Measurements from ENCODE around the gene S1PR4. TPM values are rescaled to one million over a fixed set of nuclear protein-coding genes. Genes with fewer than 3 reads are reported as not detected.

Gene S1PR4
- total and polyA plus RNA-seq, 9 of the 15 experiments (the other 6 are each of a cell fraction or from before 2014, with no cell fraction given): 0.27 TPM; not detected in 8

GRCh38 chr19:3184847-3185460, 6.4 kb downstream of the S1PR4 start:
- H4K20me1 ChIP-seq (replicated peaks; ENCODE audit: control insufficient read depth, insufficient read depth, low read length): peaks cover 21% of the 10 kb centered on the region; the same call in 1 of the 2 replicates
- peak overlapping the region; percentile 96 for H3K27ac ChIP-seq (ENCODE audit: extremely low read depth, low read depth, low read length)
- H3K36me3 ChIP-seq (ENCODE audit: control insufficient read depth, insufficient read depth, low read length): peaks cover 31% of the 10 kb centered on the region; the same call in 2 of the 3 replicates
- in situ Hi-C loops (cut with MboI): no loop called here
- peak overlapping the region; percentile 99 for H3K4me3 ChIP-seq
- H3K4me2 ChIP-seq (ENCODE audit: insufficient read depth, low read length): peak overlapping the region; percentile 96
- BruUV-seq (replicated peaks): no TSS peak
- DNase-seq (ENCODE audit: extremely low read depth in 1 of 4, low spot score in 3 of 4): peak; percentile 57 to 86 (median 62)
- FAIRE-seq: no peak
- H3K9me1 ChIP-seq (ENCODE audit: control insufficient read depth, insufficient read depth, low read length): no peaks in the 10 kb centered on the region
- no peaks in the 10 kb centered on the region for H3K27me3 ChIP-seq (ENCODE audit: control insufficient read depth in 2 of 2, insufficient read depth in 2 of 2, low read length in 2 of 2)
- H3K9ac ChIP-seq (ENCODE audit: insufficient read depth in 1 of 2, low read depth in 2 of 2, low read length in 2 of 2): peak overlapping the region; percentile 82 to 99; a peak in 3 of 4 replicates
- ChIA-PET POLR2A (interaction anchor here (0.5 to 0.9 kb wide), 5 partner anchors 9 to 508 kb away, joined by 3 to 4 read pairs (median 3); no protein-coding TSS in a partner anchor), CTCF (ENCODE audit: low intra/inter-chr PET ratio) (no interaction called here)
- WGBS (ENCODE audit: insufficient coverage, low coverage, missing lambda C conversion rate): 2% methylated on average over 14 of the region's 14 CpGs
- peaks cover 23 to 62% of the 10 kb centered on the region in 2 experiments for H3K4me1 ChIP-seq (replicated peaks in 1 of 2; ENCODE audit: control insufficient read depth in 2 of 2, insufficient read depth in 2 of 2, low read length in 2 of 2)
- peaks cover 42% of the 10 kb centered on the region for H3K79me2 ChIP-seq (ENCODE audit: control insufficient read depth, insufficient read depth, low read length)
- ATAC-seq: peak; percentile 75
- peak overlapping the region; percentile 99 for H2AFZ ChIP-seq (ENCODE audit: low read depth, low read length)
- intact Hi-C loops (cut with micrococcal nuclease): no loop called here
- H3K9me3 ChIP-seq (replicated peaks; ENCODE audit: control insufficient read depth, insufficient read depth, low read depth, low read length): no peaks in the 10 kb centered on the region
- no peak for TF ChIP-seq ZFPM2 (CRISPR knock-in tag; IDR thresholded peaks at IDR 0.05)
- peak; percentile 13; the same call in 1 of the 2 replicates for TF ChIP-seq BRD4 (IDR thresholded peaks at IDR 0.05)
- TF ChIP-seq HMG20B (CRISPR knock-in tag; IDR thresholded peaks at IDR 0.05): no peak
- TF ChIP-seq ZNF449 (CRISPR knock-in tag; IDR thresholded peaks at IDR 0.05): no peak
- 0 out of 2 replicates have a peak, but pooled peaks have one; percentile 14 for TF ChIP-seq TFAP4 (CRISPR knock-in tag; IDR thresholded peaks at IDR 0.05; ENCODE audit: borderline replicate concordance)
- TF ChIP-seq TCF15 (CRISPR knock-in tag; IDR thresholded peaks at IDR 0.05): no peak
- peak; percentile 99 for TF ChIP-seq RBM25 (IDR thresholded peaks at IDR 0.05; ENCODE audit: low read depth, low read length, severe bottlenecking)
- no peak for TF ChIP-seq GMEB1 (CRISPR knock-in tag; IDR thresholded peaks at IDR 0.05)
- peak; percentile 99 for TF ChIP-seq NKRF (IDR thresholded peaks at IDR 0.05; ENCODE audit: borderline replicate concordance)
- TF ChIP-seq KAT2B (IDR thresholded peaks at IDR 0.05; ENCODE audit: low read depth, low read length): no peak
- 0 out of 2 replicates have a peak, but pooled peaks have one; percentile 23 for TF ChIP-seq CREB3 (tag; conservative IDR thresholded peaks at IDR 0.05; ENCODE audit: low read depth)
- peak; percentile 54 for TF ChIP-seq MAFK (IDR thresholded peaks at IDR 0.05; ENCODE audit: low read length)
- peak; percentile 6; the same call in 1 of the 2 replicates for TF ChIP-seq GATA2 (CRISPR knock-in tag; IDR thresholded peaks at IDR 0.05)
- peak; percentile 65; the same call in 1 of the 2 replicates for TF ChIP-seq CBX1 (IDR thresholded peaks at IDR 0.05; ENCODE audit: low read depth)

Data from K562 (cell line).